ENCODE data around the gene IGDCC3. TPM values are rescaled to one million over a fixed set of nuclear protein-coding genes. Genes with fewer than 3 reads are reported as not detected.

The IGDCC3 gene
- total and polyA plus RNA-seq, 10 donors: 0.03 to 0.34 (median 0.03) TPM; not detected in 7

GRCh38 chr15:65391732-65392131 is 13.9 kb upstream of the IGDCC3 start:
- 87 to 95% (median 92%) methylated on average over 10 of the region's 10 CpGs for WGBS, 5 donors
- Histone ChIP-seq H3K4me3 (no peak overlapping the region), H3K9me3 (no peaks in the 10 kb centered on the region), H3K4me1 (peaks cover 0 to 15% (median 12%) of the 10 kb centered on the region in 6 donors), H3K27ac (no peak overlapping the region), H3K36me3 (no peaks in the 10 kb centered on the region), H3K27me3 (replicated peaks in 1 of 7) (peaks cover 0 to 53% (median 25%) of the 10 kb centered on the region in 7 donors)
- intact Hi-C loops (cut with DNase I; ENCODE audit: low total_unique reads): no loop called here
- no peak for DNase-seq
- TF ChIP-seq POLR2A (IDR thresholded peaks at IDR 0.05) (no peak), CTCF (IDR thresholded peaks at IDR 0.05 in 8 of 11, conservative IDR thresholded peaks at IDR 0.05 in 3 of 11) (no peak), POLR2AphosphoS5 (IDR thresholded peaks at IDR 0.05) (no peak)

GRCh38 chr15:65390447-65390846 is 12.6 kb upstream of the IGDCC3 start:
- intact Hi-C loops (cut with DNase I; ENCODE audit: low total_unique reads): no loop called here
- H3K27ac ChIP-seq: no peak overlapping the region
- WGBS, 5 donors: 76 to 94% (median 89%) methylated on average over 1 of the region's 1 CpG
- no peak overlapping the region for H3K4me3 ChIP-seq
- no peaks in the 10 kb centered on the region for H3K36me3 ChIP-seq
- no peaks in the 10 kb centered on the region for H3K9me3 ChIP-seq
- no peak for DNase-seq
- TF ChIP-seq POLR2AphosphoS5 (IDR thresholded peaks at IDR 0.05) (no peak), POLR2A (IDR thresholded peaks at IDR 0.05) (no peak), CTCF (IDR thresholded peaks at IDR 0.05 in 8 of 11, conservative IDR thresholded peaks at IDR 0.05 in 3 of 11) (no peak)
- H3K4me1 ChIP-seq: peaks cover 0 to 10% (median 7%) of the 10 kb centered on the region in 6 donors
- H3K27me3 ChIP-seq (replicated peaks in 1 of 7): peaks cover 0 to 40% (median 13%) of the 10 kb centered on the region in 7 donors

DNA sequence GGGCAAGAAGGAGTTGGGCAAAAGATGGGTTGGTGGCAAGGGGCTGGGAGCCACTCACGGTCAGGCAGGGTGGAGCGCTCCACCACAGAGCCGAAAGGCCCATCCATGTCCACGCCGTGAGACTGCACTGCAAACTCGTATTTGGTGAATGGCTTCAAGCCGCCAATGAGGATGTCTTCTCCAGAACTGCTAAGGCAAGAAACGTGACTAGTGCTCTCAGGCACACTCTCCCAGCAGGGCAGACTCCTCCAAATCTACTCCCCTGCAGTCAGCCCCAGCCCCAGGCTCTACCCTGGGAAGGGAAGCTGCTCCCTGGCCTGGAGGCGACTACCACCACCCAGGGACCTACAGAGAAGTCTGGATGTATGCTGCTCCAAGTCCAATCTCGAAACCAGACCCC is 11.4 kb upstream of the IGDCC3 start:
- Histone ChIP-seq H3K4me3 (no peak overlapping the region), H3K27me3 (replicated peaks in 1 of 7) (peaks cover 0 to 35% (median 2%) of the 10 kb centered on the region in 7 donors), H3K36me3 (no peaks in the 10 kb centered on the region), H3K9me3 (no peaks in the 10 kb centered on the region), H3K4me1 (peaks cover 0 to 20% (median 17%) of the 10 kb centered on the region in 6 donors), H3K27ac (no peak overlapping the region)
- intact Hi-C loops (cut with DNase I; ENCODE audit: low total_unique reads): no loop called here
- DNase-seq: no peak
- 80 to 92% (median 82%) methylated on average over 10 of the region's 10 CpGs for WGBS, 5 donors
- no peak for TF ChIP-seq POLR2AphosphoS5 (IDR thresholded peaks at IDR 0.05)
- TF ChIP-seq CTCF (IDR thresholded peaks at IDR 0.05 in 8 of 11, conservative IDR thresholded peaks at IDR 0.05 in 3 of 11): no peak
- TF ChIP-seq POLR2A (IDR thresholded peaks at IDR 0.05): no peak

GRCh38 chr15:65388306-65389080 is 10.7 kb upstream of the IGDCC3 start:
- WGBS, 5 donors: 85 to 89% (median 88%) methylated on average over 17 of the region's 17 CpGs
- Histone ChIP-seq H3K4me1 (peaks cover 0 to 21% (median 17%) of the 10 kb centered on the region in 6 donors), H3K27me3 (replicated peaks in 1 of 7) (peaks cover 0 to 33% (median 0%) of the 10 kb centered on the region in 7 donors), H3K9me3 (no peaks in the 10 kb centered on the region), H3K36me3 (no peaks in the 10 kb centered on the region), H3K4me3 (no peak overlapping the region), H3K27ac (no peak overlapping the region)
- no peak for TF ChIP-seq CTCF (IDR thresholded peaks at IDR 0.05 in 8 of 11, conservative IDR thresholded peaks at IDR 0.05 in 3 of 11)
- TF ChIP-seq POLR2A (IDR thresholded peaks at IDR 0.05): no peak
- no peak for TF ChIP-seq POLR2AphosphoS5 (IDR thresholded peaks at IDR 0.05)
- intact Hi-C loops (cut with DNase I; ENCODE audit: low total_unique reads): no loop called here
- DNase-seq: no peak
